GM23248 (cell line): ENCODE data around the gene SAMD8.

ENCODE experiments used
- EZH2 ChIP-seq: fragments of 200-600 bp; sonication (generic); IDR thresholded peaks from 2 replicates; pipeline ENCODE4 v1.6.1; 2018; ENCODE audit warnings: antibody characterized with exemption, mild to moderate bottlenecking; ENCODE audit not compliant: insufficient read depth, poor library complexity, severe bottlenecking
- EZH2phosphoT487 ChIP-seq: fragments of 200-600 bp; sonication (generic); IDR thresholded peaks from 2 replicates; pipeline ENCODE4 v1.6.1; 2018; ENCODE audit warnings: antibody characterized with exemption, moderate library complexity, mild to moderate bottlenecking, low read depth; ENCODE audit not compliant: insufficient read depth

DNA sequence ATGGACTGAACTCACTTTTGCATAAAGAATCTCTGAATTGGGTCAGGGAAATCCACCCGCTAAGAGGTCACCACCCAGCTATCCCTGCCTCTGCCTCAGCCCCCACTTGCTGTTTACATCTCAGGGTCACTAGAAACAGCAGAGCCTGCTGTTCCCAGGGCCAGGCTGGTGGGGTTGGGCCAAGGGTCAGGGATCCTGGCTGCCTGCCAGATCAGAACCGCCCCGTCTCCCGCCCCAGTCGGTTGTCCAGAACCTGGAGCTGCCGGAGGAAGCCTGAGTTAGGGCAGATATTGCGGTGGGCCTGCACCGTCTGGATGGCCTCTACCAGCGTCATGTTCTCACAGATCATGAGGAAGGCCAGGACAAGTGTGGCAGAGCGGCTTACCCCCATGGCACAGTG is 17.0 kb upstream of the SAMD8 start:
- TF ChIP-seq EZH2 (no peak), EZH2phosphoT487 (no peak)
